HCT116 (cell line): ENCODE measurements around the gene MCCD1. TPM values are rescaled to one million over a fixed set of nuclear protein-coding genes. Genes with fewer than 3 reads are reported as not detected.

Source experiments
- ATAC-seq: fragments of 200-7000 bp; cut with Tn5 transposase; 2 replicates; pipeline ENCODE4 v1.9.1; 2020; ENCODE audit warnings: mild to moderate bottlenecking, moderate library complexity
- BruUV-seq: library from RNA; stranded (reverse); fragments of 400-500 nt; replicated peaks from 2 replicates; lab custom pipeline; 2021; lab: Mats Ljungman, UMichigan
- CTCF ChIA-PET: fragments of 300-600 bp; sonication (Branson Sonifier 250); formaldehyde crosslinking; loops from one replicate; lab custom pipeline; 2021; ENCODE audit warnings: antibody characterized with exemption; lab: Charles Lee
- POLR2A ChIA-PET: fragments of 300-600, 350-600 bp; sonication (Branson Sonifier 250); formaldehyde crosslinking; loops from one replicate; lab custom pipeline; 2021; ENCODE audit warnings: antibody characterized with exemption; lab: Charles Lee
- RAD21 ChIA-PET, 2 experiments: fragments of 300-600 bp; sonication (Branson Sonifier 250); formaldehyde crosslinking; loops; one replicate each; lab custom pipeline; 2023; ENCODE audit warnings: low total read pairs in 2 of 2; ENCODE audit not compliant: uncharacterized antibody in 2 of 2, unreplicated experiment in 2 of 2, low non-redundant PET in 1 of 2; lab: Charles Lee
- DNase-seq: peaks from one replicate; pipeline ENCODE4 v3.0.0-alpha.2; 2010; ENCODE audit warnings: low read depth, low spot score
- H2AFZ ChIP-seq: fragments of 200-600 bp; shearing (Covaris generic), sonication (generic); 2 replicates; pipeline ENCODE4 v1.6.1; 2017; ENCODE audit warnings: low read depth, mixed run types, mixed read lengths, antibody characterized with exemption, low read length; ENCODE audit not compliant: poor library complexity, severe bottlenecking
- H3K27ac ChIP-seq: 2 replicates; pipeline ENCODE4 v1.5.1; 2012; ENCODE audit warnings: low read depth, low read length
- H3K27me3 ChIP-seq: fragments of 200-600 bp; sonication (generic); 2 replicates; pipeline ENCODE4 v1.6.1; 2016; ENCODE audit warnings: mixed run types, low read length, mixed read lengths; ENCODE audit not compliant: insufficient read depth
- H3K36me3 ChIP-seq, 2 experiments: fragments of 200-500 bp in 1 of 2; fragments of 200-600 bp in 1 of 2; sonication (Bioruptor generic) in 1 of 2; sonication (generic) in 1 of 2; 2 replicates each; pipeline versions ENCODE4 v1.5.1 to v1.6.1; 2014 to 2016; ENCODE audit warnings: low read length in 2 of 2, inconsistent platforms in 1 of 2, mixed read lengths in 1 of 2, mixed run types in 1 of 2; ENCODE audit not compliant: insufficient read depth in 2 of 2, control insufficient read depth in 1 of 2
- H3K4me1 ChIP-seq, 2 experiments: fragments of 200-600 bp in 1 of 2; sonication (generic) in 1 of 2; 2 replicates each; pipeline versions ENCODE4 v1.5.1 to v1.6.1; 2012 to 2017; ENCODE audit warnings: low read length in 2 of 2, inconsistent platforms in 1 of 2, mild to moderate bottlenecking in 1 of 2, mixed read lengths in 1 of 2, mixed run types in 1 of 2, moderate library complexity in 1 of 2; ENCODE audit not compliant: insufficient read depth in 2 of 2, control insufficient read depth in 1 of 2
- H3K4me2 ChIP-seq: fragments of 200-600 bp; sonication (generic); 2 replicates; pipeline ENCODE4 v1.6.1; 2017; ENCODE audit warnings: mixed run types, low read length, mixed read lengths
- H3K4me3 ChIP-seq, 2 experiments: fragments of 200-600 bp in 1 of 2; sonication (generic) in 1 of 2; replicated peaks in 1 of 2; 2 replicates each; pipeline ENCODE4 v1.5.1; 2011 to 2016; ENCODE audit warnings: low read length in 2 of 2, control low read depth in 1 of 2, low read depth in 1 of 2, mild to moderate bottlenecking in 1 of 2, mixed read lengths in 1 of 2, mixed run types in 1 of 2
- H3K79me2 ChIP-seq: fragments of 200-600 bp; sonication (generic); 2 replicates; pipeline ENCODE4 v1.6.1; 2017; ENCODE audit warnings: mild to moderate bottlenecking, mixed run types, low read length, moderate library complexity, mixed read lengths; ENCODE audit not compliant: insufficient read depth
- H3K9ac ChIP-seq: fragments of 200-600 bp; sonication (generic); 2 replicates; pipeline ENCODE4 v1.6.1; 2016; ENCODE audit warnings: low read length, mixed read lengths
- H3K9me2 ChIP-seq: fragments of 200-600 bp; sonication (generic), shearing (Covaris generic); 2 replicates; pipeline ENCODE4 v1.6.1; 2017; ENCODE audit warnings: mixed run types, mild to moderate bottlenecking, moderate library complexity; ENCODE audit not compliant: insufficient read depth
- H3K9me3 ChIP-seq, 2 experiments: fragments of 200-500 bp in 1 of 2; fragments of 200-600 bp in 1 of 2; sonication (Bioruptor generic) in 1 of 2; sonication (generic) in 1 of 2; 2 replicates each; pipeline ENCODE4 v1.6.1; 2014 to 2017; ENCODE audit warnings: low read length in 2 of 2, mixed read lengths in 2 of 2, inconsistent platforms in 1 of 2, low read depth in 1 of 2, mild to moderate bottlenecking in 1 of 2, mixed run types in 1 of 2, moderate library complexity in 1 of 2; ENCODE audit not compliant: control insufficient read depth in 1 of 2, insufficient read depth in 1 of 2
- H4K20me1 ChIP-seq: fragments of 200-600 bp; sonication (generic), shearing (Covaris generic); 2 replicates; pipeline ENCODE4 v1.6.1; 2017; ENCODE audit warnings: mixed run types, mild to moderate bottlenecking, moderate library complexity; ENCODE audit not compliant: insufficient read depth
- CBX3 ChIP-seq: IDR thresholded peaks from 2 replicates; pipeline ENCODE4 v1.6.1; 2012; ENCODE audit warnings: low read depth
- CEBPB ChIP-seq: IDR thresholded peaks from 2 replicates; pipeline ENCODE4 v1.6.1; 2012; ENCODE audit warnings: low read depth
- EGR1 ChIP-seq: IDR thresholded peaks from 2 replicates; pipeline ENCODE4 v1.6.1; 2012; ENCODE audit warnings: low read depth
- ELF1 ChIP-seq: IDR thresholded peaks from 2 replicates; pipeline ENCODE4 v1.6.1; 2012; ENCODE audit warnings: low read depth, borderline replicate concordance
- JUND ChIP-seq: IDR thresholded peaks from 2 replicates; pipeline ENCODE4 v1.6.1; 2012
- POLR2A ChIP-seq: IDR thresholded peaks from 2 replicates; pipeline ENCODE4 v1.7.0; 2011; ENCODE audit warnings: borderline replicate concordance; ENCODE audit not compliant: insufficient read depth, insufficient read length; ENCODE audit errors: extremely low read depth
- POLR2AphosphoS5 ChIP-seq: IDR thresholded peaks from 2 replicates; pipeline ENCODE4 v1.6.1; 2011; ENCODE audit warnings: mild to moderate bottlenecking, low read depth, low read length, moderate library complexity
- RAD21 ChIP-seq: IDR thresholded peaks from 2 replicates; pipeline ENCODE4 v1.6.1; 2012; ENCODE audit warnings: low read depth, mild to moderate bottlenecking
- SIN3A ChIP-seq: IDR thresholded peaks from 2 replicates; pipeline ENCODE4 v1.6.1; 2012; ENCODE audit warnings: low read depth
- SRF ChIP-seq: IDR thresholded peaks from 2 replicates; pipeline ENCODE4 v1.6.1; 2012; ENCODE audit warnings: low read depth
- TCF7L2 ChIP-seq: IDR thresholded peaks from 2 replicates; pipeline ENCODE4 v1.7.0; 2011; ENCODE audit warnings: borderline replicate concordance, inconsistent platforms; ENCODE audit not compliant: insufficient read depth, insufficient read length; ENCODE audit errors: extremely low read depth
- ZFX ChIP-seq: fragments of 450-650 bp; IDR thresholded peaks from 2 replicates; pipeline ENCODE4 v1.6.1; 2017
- intact Hi-C: fragments of 100-400 bp; cut with micrococcal nuclease; formaldehyde crosslinking; loops from 2 replicates; pipeline ENCODE4 v1.10.0; 2022
- total RNA-seq: library from RNA; stranded (reverse); gene quantifications from one replicate; pipeline ENCODE4 v1.2.1, GENCODE V29; 2021; ENCODE audit not compliant: unreplicated experiment
- TF ChIP-seq, protein P1 (sequence below): IDR thresholded peaks from 2 replicates; pipeline ENCODE4 v1.6.1; 2012; ENCODE audit warnings: low read depth
- TF ChIP-seq, protein P2 (sequence below): IDR thresholded peaks from 2 replicates; pipeline ENCODE4 v1.6.1; 2011; ENCODE audit warnings: mild to moderate bottlenecking, low read length, moderate library complexity; ENCODE audit not compliant: insufficient replicate concordance; ENCODE audit errors: extremely low read depth
- TF ChIP-seq, protein P3 (sequence below), 3 experiments: fragments of 200-600 bp in 1 of 3; sonication (generic) in 1 of 3; IDR thresholded peaks in 2 of 3; conservative IDR thresholded peaks in 1 of 3; 2 replicates each; pipeline ENCODE4 v1.5.1; 2012 to 2017; ENCODE audit warnings: low read depth in 2 of 3, low read length in 2 of 3, antibody characterized with exemption in 1 of 3, borderline replicate concordance in 1 of 3, control low read depth in 1 of 3, mild to moderate bottlenecking in 1 of 3, mixed read lengths in 1 of 3, mixed run types in 1 of 3, moderate library complexity in 1 of 3; ENCODE audit not compliant: insufficient read depth in 1 of 3
- TF ChIP-seq, protein P4 (sequence below): IDR thresholded peaks from 2 replicates; pipeline ENCODE4 v1.6.1; 2012

MCCD1 gene
- total RNA-seq, 1 experiment from 2014 or later = not detected

DNA sequence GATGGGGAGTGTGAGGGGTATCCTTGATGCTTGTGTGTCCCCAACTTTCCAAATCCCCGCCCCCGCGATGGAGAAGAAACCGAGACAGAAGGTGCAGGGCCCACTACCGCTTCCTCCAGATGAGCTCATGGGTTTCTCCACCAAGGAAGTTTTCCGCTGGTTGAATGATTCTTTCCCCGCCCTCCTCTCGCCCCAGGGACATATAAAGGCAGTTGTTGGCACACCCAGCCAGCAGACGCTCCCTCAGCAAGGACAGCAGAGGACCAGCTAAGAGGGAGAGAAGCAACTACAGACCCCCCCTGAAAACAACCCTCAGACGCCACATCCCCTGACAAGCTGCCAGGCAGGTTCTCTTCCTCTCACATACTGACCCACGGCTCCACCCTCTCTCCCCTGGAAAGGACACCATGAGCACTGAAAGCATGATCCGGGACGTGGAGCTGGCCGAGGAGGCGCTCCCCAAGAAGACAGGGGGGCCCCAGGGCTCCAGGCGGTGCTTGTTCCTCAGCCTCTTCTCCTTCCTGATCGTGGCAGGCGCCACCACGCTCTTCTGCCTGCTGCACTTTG lies 46.7 kb downstream of the MCCD1 start, which contains the start of gene TNF:
Gene TNF, plus strand, starts transcription at position 231 of the 567 bp plus-strand sequence. Its CDS starts 177 bp downstream, at position 408.
- Histone ChIP-seq H2AFZ (no peak within 1 kb of the TSS), H3K27me3 (no peaks in the 10 kb centered on the region)
- TF ChIP-seq POLR2AphosphoS5 (no peak), SRF (no peak), RAD21 (no peak), EGR1 (no peak), ELF1 (no peak), CBX3 (no peak), SIN3A (no peak), POLR2A (no peak), JUND (no peak), CEBPB (no peak), ZFX (no peak), TCF7L2 (no peak)
- TF ChIP-seq, protein P1, sequence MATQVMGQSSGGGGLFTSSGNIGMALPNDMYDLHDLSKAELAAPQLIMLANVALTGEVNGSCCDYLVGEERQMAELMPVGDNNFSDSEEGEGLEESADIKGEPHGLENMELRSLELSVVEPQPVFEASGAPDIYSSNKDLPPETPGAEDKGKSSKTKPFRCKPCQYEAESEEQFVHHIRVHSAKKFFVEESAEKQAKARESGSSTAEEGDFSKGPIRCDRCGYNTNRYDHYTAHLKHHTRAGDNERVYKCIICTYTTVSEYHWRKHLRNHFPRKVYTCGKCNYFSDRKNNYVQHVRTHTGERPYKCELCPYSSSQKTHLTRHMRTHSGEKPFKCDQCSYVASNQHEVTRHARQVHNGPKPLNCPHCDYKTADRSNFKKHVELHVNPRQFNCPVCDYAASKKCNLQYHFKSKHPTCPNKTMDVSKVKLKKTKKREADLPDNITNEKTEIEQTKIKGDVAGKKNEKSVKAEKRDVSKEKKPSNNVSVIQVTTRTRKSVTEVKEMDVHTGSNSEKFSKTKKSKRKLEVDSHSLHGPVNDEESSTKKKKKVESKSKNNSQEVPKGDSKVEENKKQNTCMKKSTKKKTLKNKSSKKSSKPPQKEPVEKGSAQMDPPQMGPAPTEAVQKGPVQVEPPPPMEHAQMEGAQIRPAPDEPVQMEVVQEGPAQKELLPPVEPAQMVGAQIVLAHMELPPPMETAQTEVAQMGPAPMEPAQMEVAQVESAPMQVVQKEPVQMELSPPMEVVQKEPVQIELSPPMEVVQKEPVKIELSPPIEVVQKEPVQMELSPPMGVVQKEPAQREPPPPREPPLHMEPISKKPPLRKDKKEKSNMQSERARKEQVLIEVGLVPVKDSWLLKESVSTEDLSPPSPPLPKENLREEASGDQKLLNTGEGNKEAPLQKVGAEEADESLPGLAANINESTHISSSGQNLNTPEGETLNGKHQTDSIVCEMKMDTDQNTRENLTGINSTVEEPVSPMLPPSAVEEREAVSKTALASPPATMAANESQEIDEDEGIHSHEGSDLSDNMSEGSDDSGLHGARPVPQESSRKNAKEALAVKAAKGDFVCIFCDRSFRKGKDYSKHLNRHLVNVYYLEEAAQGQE = no peak
- TF ChIP-seq, protein P2, sequence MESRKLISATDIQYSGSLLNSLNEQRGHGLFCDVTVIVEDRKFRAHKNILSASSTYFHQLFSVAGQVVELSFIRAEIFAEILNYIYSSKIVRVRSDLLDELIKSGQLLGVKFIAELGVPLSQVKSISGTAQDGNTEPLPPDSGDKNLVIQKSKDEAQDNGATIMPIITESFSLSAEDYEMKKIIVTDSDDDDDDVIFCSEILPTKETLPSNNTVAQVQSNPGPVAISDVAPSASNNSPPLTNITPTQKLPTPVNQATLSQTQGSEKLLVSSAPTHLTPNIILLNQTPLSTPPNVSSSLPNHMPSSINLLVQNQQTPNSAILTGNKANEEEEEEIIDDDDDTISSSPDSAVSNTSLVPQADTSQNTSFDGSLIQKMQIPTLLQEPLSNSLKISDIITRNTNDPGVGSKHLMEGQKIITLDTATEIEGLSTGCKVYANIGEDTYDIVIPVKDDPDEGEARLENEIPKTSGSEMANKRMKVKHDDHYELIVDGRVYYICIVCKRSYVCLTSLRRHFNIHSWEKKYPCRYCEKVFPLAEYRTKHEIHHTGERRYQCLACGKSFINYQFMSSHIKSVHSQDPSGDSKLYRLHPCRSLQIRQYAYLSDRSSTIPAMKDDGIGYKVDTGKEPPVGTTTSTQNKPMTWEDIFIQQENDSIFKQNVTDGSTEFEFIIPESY = no peak
- TF ChIP-seq, protein P3, sequence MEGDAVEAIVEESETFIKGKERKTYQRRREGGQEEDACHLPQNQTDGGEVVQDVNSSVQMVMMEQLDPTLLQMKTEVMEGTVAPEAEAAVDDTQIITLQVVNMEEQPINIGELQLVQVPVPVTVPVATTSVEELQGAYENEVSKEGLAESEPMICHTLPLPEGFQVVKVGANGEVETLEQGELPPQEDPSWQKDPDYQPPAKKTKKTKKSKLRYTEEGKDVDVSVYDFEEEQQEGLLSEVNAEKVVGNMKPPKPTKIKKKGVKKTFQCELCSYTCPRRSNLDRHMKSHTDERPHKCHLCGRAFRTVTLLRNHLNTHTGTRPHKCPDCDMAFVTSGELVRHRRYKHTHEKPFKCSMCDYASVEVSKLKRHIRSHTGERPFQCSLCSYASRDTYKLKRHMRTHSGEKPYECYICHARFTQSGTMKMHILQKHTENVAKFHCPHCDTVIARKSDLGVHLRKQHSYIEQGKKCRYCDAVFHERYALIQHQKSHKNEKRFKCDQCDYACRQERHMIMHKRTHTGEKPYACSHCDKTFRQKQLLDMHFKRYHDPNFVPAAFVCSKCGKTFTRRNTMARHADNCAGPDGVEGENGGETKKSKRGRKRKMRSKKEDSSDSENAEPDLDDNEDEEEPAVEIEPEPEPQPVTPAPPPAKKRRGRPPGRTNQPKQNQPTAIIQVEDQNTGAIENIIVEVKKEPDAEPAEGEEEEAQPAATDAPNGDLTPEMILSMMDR (IDR thresholded peaks at IDR 0.05 in 2 of 3, conservative IDR thresholded peaks at IDR 0.05 in 1 of 3; ENCODE audit: borderline replicate concordance in 1 of 3, insufficient read depth in 1 of 3, low read depth in 2 of 3, low read length in 2 of 3) = no peak
- TF ChIP-seq, protein P4, sequence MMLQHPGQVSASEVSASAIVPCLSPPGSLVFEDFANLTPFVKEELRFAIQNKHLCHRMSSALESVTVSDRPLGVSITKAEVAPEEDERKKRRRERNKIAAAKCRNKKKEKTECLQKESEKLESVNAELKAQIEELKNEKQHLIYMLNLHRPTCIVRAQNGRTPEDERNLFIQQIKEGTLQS = no peak
- TF ChIP-seq, all 23 proteins: peak for 0
- ChIA-PET CTCF (no interaction called here), RAD21 (no interaction called here), POLR2A (no interaction called here)
- H3K4me1 ChIP-seq = peaks cover 0 to 3% of the 10 kb centered on the region in 2 experiments; a peak in 1 of 4 replicates
- H3K4me3 ChIP-seq = no peak within 1 kb of the TSS
- no peak within 1 kb of the TSS for H3K4me2 ChIP-seq
- no peaks in the 10 kb centered on the region for H4K20me1 ChIP-seq
- no peak within 1 kb of the TSS for H3K27ac ChIP-seq
- no peak within 1 kb of the TSS for H3K9ac ChIP-seq
- H3K9me3 ChIP-seq = no peaks in the 10 kb centered on the region
- DNase-seq (no peak), ATAC-seq (no peak)
- H3K9me2 ChIP-seq = no peaks in the 10 kb centered on the region
- intact Hi-C loops = no loop called here
- no peaks in the 10 kb centered on the region for H3K36me3 ChIP-seq
- BruUV-seq = no TSS peak
- no peaks in the 10 kb centered on the region for H3K79me2 ChIP-seq
